PC-9 (cell line): Measurements from ENCODE around the gene PRKAG2. TPM values are rescaled to one million over a fixed set of nuclear protein-coding genes. Genes with fewer than 3 reads are reported as not detected.
"Not testable (repeated sequence)": the region's sequence is repeated elsewhere in the genome, so short reads cannot be mapped to it uniquely, and the experiment has no call there.

Source experiments
- BruUV-seq: library from RNA; stranded (reverse); fragments of 400-500 nt; replicated peaks from 2 replicates; lab custom pipeline; 2021; lab: Mats Ljungman, UMichigan
- CTCF ChIA-PET: fragments of 300-600 bp; sonication (Branson Sonifier 250); formaldehyde crosslinking; loops from one replicate; lab custom pipeline; 2022; ENCODE audit warnings: antibody characterized with exemption; lab: Charles Lee
- POLR2A ChIA-PET: fragments of 300-600 bp; sonication (Branson Sonifier 250); formaldehyde crosslinking; loops from one replicate; lab custom pipeline; 2022; ENCODE audit warnings: antibody characterized with exemption; ENCODE audit not compliant: unreplicated experiment; lab: Charles Lee
- DNase-seq, 2 experiments: peaks; one replicate each; pipeline versions ENCODE4 v3.0.0 to v3.0.0-alpha.2; 2015 to 2022; ENCODE audit warnings: mixed read lengths in 1 of 2
- H2AFZ ChIP-seq: fragments of 200-600 bp; sonication (generic); 2 replicates; pipeline ENCODE4 v1.8.1; 2017; ENCODE audit warnings: antibody characterized with exemption
- H3F3A ChIP-seq: fragments of 200-600 bp; sonication (generic); 2 replicates; pipeline ENCODE4 v1.8.1; 2017; ENCODE audit warnings: antibody characterized with exemption, mild to moderate bottlenecking, low read depth; ENCODE audit not compliant: insufficient read depth
- H3K27ac ChIP-seq: fragments of 200-600 bp; sonication (generic); 2 replicates; pipeline ENCODE4 v1.6.1; 2016; ENCODE audit warnings: mixed run types
- H3K27me3 ChIP-seq: fragments of 200-600 bp; sonication (generic); 2 replicates; pipeline ENCODE4 v1.6.1; 2016; ENCODE audit warnings: low read depth, mixed run types; ENCODE audit not compliant: insufficient read depth
- H3K36me3 ChIP-seq: fragments of 200-600 bp; sonication (generic); 2 replicates; pipeline ENCODE4 v1.6.1; 2016; ENCODE audit warnings: low read depth, mixed run types
- H3K4me1 ChIP-seq: fragments of 200-600 bp; sonication (generic); replicated peaks from 2 replicates; pipeline ENCODE4 v1.6.1; 2016; ENCODE audit warnings: mixed run types; ENCODE audit not compliant: insufficient read depth
- H3K4me2 ChIP-seq: fragments of 200-600 bp; sonication (generic); 2 replicates; pipeline ENCODE4 v1.6.1; 2017; ENCODE audit warnings: mixed run types
- H3K4me3 ChIP-seq: fragments of 200-600 bp; sonication (generic); 2 replicates; pipeline ENCODE4 v1.6.1; 2016; ENCODE audit warnings: mixed run types
- H3K79me2 ChIP-seq: fragments of 200-600 bp; sonication (generic); 2 replicates; pipeline ENCODE4 v1.6.1; 2017; ENCODE audit warnings: low read depth, mixed run types
- H3K9me2 ChIP-seq: fragments of 200-600 bp; sonication (generic); 2 replicates; pipeline ENCODE4 v1.8.1; 2017; ENCODE audit warnings: mild to moderate bottlenecking; ENCODE audit not compliant: insufficient read depth
- H3K9me3 ChIP-seq: fragments of 200-600 bp; sonication (generic); 2 replicates; pipeline ENCODE4 v1.8.1; 2016; ENCODE audit warnings: low read depth; ENCODE audit not compliant: insufficient read depth
- H4K20me1 ChIP-seq: fragments of 200-600 bp; sonication (generic); 2 replicates; pipeline ENCODE4 v1.8.1; 2017; ENCODE audit not compliant: insufficient read depth
- EZH2 ChIP-seq: fragments of 200-600 bp; sonication (generic); IDR thresholded peaks from 2 replicates; pipeline ENCODE4 v1.8.0; 2017; ENCODE audit warnings: antibody characterized with exemption, low read depth
- intact Hi-C: fragments of 100-400 bp; cut with micrococcal nuclease; formaldehyde crosslinking; loops from one replicate; pipeline ENCODE4 v1.10.0; 2022; ENCODE audit not compliant: unreplicated experiment
- total RNA-seq: library from RNA; stranded (reverse); gene quantifications from 2 replicates; pipeline ENCODE4 v1.2.3, GENCODE V29; 2021
- TF ChIP-seq, protein P1 (sequence below): fragments of 200-600 bp; sonication (generic); conservative IDR thresholded peaks from 2 replicates; pipeline ENCODE4 v1.6.1; 2017; ENCODE audit warnings: mixed run types, antibody characterized with exemption, mild to moderate bottlenecking, moderate library complexity

The PRKAG2 gene
- total RNA-seq, 1 experiment from 2014 or later, result 37.3 TPM

DNA sequence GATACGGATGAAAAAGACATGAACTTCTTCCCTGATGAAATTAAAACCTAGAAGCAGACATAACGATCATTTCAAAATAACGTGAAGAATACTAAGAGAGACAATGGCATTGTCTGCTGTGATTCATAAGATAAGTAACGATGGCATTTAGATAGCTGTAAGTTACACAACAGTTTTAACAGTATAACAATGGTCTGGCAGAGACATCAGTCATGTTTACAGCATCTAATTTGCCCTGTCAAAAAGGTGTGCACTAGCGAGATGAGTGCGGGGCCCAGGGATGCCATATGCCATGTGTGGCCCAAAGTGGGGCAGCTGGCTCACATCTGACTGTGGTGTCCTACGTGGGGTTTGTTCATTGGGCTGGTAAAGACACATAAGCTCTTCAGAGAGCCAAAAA, 301.5 kb downstream of the PRKAG2 start:
- CTCF ChIA-PET, result interaction anchor here (0.9 kb wide), 1 partner anchor 208 kb away, joined by 5 read pairs; no protein-coding TSS in a partner anchor
- no peaks in the 10 kb centered on the region for H3K27me3 ChIP-seq
- no peaks in the 10 kb centered on the region for H3K79me2 ChIP-seq
- peaks cover 9% of the 10 kb centered on the region; the same call in 1 of the 2 replicates for H3F3A ChIP-seq
- POLR2A ChIA-PET, result no interaction called here
- intact Hi-C loops, result loop anchor here (10.0 kb wide), 2 partner anchors 299 to 569 kb away; partner anchors contain the start of gene PRKAG2
- peaks cover 10% of the 10 kb centered on the region; the same call in 1 of the 2 replicates for H3K36me3 ChIP-seq
- no peak overlapping the region for H3K27ac ChIP-seq
- H3K9me3 ChIP-seq, result peaks cover 19% of the 10 kb centered on the region; the same call in 1 of the 2 replicates
- TF ChIP-seq, protein P1, sequence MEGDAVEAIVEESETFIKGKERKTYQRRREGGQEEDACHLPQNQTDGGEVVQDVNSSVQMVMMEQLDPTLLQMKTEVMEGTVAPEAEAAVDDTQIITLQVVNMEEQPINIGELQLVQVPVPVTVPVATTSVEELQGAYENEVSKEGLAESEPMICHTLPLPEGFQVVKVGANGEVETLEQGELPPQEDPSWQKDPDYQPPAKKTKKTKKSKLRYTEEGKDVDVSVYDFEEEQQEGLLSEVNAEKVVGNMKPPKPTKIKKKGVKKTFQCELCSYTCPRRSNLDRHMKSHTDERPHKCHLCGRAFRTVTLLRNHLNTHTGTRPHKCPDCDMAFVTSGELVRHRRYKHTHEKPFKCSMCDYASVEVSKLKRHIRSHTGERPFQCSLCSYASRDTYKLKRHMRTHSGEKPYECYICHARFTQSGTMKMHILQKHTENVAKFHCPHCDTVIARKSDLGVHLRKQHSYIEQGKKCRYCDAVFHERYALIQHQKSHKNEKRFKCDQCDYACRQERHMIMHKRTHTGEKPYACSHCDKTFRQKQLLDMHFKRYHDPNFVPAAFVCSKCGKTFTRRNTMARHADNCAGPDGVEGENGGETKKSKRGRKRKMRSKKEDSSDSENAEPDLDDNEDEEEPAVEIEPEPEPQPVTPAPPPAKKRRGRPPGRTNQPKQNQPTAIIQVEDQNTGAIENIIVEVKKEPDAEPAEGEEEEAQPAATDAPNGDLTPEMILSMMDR, result no peak
- no peak for TF ChIP-seq EZH2
- no peak overlapping the region for H2AFZ ChIP-seq
- DNase-seq, result no peak
- no peaks in the 10 kb centered on the region for H4K20me1 ChIP-seq
- BruUV-seq, result no TSS peak
- H3K4me1 ChIP-seq, result no peaks in the 10 kb centered on the region
- no peak overlapping the region for H3K4me2 ChIP-seq
- H3K4me3 ChIP-seq, result no peak overlapping the region
- no peaks in the 10 kb centered on the region for H3K9me2 ChIP-seq

DNA sequence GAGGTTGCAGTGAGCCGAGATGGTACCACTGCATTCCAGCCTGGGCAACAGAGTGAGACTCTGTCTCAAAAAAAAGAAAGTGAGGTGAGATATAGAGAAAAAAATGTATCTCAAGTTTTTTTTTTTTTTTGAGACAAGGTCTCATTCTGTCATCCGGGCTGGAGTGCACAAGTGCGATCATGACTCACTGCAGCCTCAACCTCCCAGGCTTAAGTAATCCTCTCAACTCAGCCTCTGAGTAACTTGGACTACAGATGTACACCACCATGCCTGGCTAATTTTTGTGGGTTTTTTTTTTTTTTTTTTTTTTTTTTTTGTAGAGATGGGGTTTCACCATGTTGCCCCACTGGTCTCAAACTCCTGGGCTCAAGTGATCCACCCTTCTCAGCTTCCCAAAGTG, 303.9 kb downstream of the PRKAG2 start:
- BruUV-seq, H3K27me3 ChIP-seq, H3K4me1 ChIP-seq, H3K27ac ChIP-seq, H3K79me2 ChIP-seq, H3K4me3 ChIP-seq, H2AFZ ChIP-seq, CTCF ChIA-PET, H3K4me2 ChIP-seq, H3K9me3 ChIP-seq, H3K36me3 ChIP-seq, H3F3A ChIP-seq, H4K20me1 ChIP-seq, H3K9me2 ChIP-seq: not testable (repeated sequence)
- intact Hi-C loops, result loop anchor here (5.0 to 10.0 kb wide), 3 partner anchors 114 to 572 kb away; partner anchors contain the start of gene PRKAG2
- POLR2A ChIA-PET, result interaction anchor here (0.7 kb wide), 1 partner anchor 13 kb away, joined by 3 read pairs; no protein-coding TSS in a partner anchor
- peak in 1 of 2 experiments; percentile 72 for DNase-seq

DNA sequence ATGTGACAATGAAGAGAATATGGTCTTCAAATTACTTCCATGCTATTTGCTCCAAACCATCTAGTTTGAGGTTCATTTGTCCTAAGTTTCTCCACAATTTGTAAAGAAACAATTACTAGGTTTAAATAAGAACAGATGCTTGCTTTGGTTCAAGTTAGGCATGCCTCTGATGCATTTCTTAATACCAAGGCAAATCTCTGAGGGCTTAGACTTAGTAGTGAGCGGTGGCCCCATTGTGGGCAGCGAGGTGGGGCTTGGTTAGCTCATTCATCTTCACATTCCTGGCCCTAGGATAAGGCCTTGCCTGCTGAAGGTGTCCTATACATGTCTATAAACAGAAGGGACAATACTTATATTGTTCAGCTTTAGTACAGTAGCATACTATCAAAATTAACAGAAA, 304.8 kb downstream of the PRKAG2 start:
- no peak for DNase-seq
- no peaks in the 10 kb centered on the region for H3K27me3 ChIP-seq
- H4K20me1 ChIP-seq, result no peaks in the 10 kb centered on the region
- H3F3A ChIP-seq, result peaks cover 9% of the 10 kb centered on the region; the same call in 1 of the 2 replicates
- 0 out of 2 replicates have a peak, but pooled peaks cover 3% of the 10 kb centered on the region for H3K36me3 ChIP-seq
- no peaks in the 10 kb centered on the region for H3K4me1 ChIP-seq
- H3K4me3 ChIP-seq, result no peak overlapping the region
- no peak overlapping the region for H2AFZ ChIP-seq
- ChIA-PET CTCF (interaction anchor here (0.5 to 0.6 kb wide), 2 partner anchors 47 to 121 kb away, joined by 3 read pairs; no protein-coding TSS in a partner anchor), POLR2A (interaction anchor here (0.7 kb wide), 1 partner anchor 14 kb away, joined by 3 read pairs; no protein-coding TSS in a partner anchor)
- no TSS peak for BruUV-seq
- H3K9me3 ChIP-seq, result no peaks in the 10 kb centered on the region
- no peaks in the 10 kb centered on the region for H3K79me2 ChIP-seq
- no peaks in the 10 kb centered on the region for H3K9me2 ChIP-seq
- no peak overlapping the region for H3K4me2 ChIP-seq
- no peak overlapping the region for H3K27ac ChIP-seq
- TF ChIP-seq, protein P1, result no peak
- no peak for TF ChIP-seq EZH2
- intact Hi-C loops, result loop anchor here (5.0 to 10.0 kb wide), 3 partner anchors 115 to 573 kb away; partner anchors contain the start of gene PRKAG2
